Glutamatergic neuron (in vitro differentiated cells): ENCODE results near the gene TMEM185B. TPM values are rescaled to one million over a fixed set of nuclear protein-coding genes. Genes with fewer than 3 reads are reported as not detected.

Experiments
- DNase-seq: peaks from one replicate; pipeline ENCODE4 v3.0.0; 2022
- H3K27ac Mint-ChIP-seq: one replicate; pipeline ENCODE4 v1.8.0; 2020; ENCODE audit warnings: mild to moderate bottlenecking, mixed read lengths, inconsistent platforms; ENCODE audit not compliant: unreplicated experiment
- H3K27me3 Mint-ChIP-seq: one replicate; pipeline ENCODE4 v1.8.0; 2020; ENCODE audit warnings: mild to moderate bottlenecking, moderate library complexity, mixed read lengths, inconsistent platforms; ENCODE audit not compliant: unreplicated experiment
- H3K36me3 Mint-ChIP-seq: one replicate; pipeline ENCODE4 v1.8.0; 2020; ENCODE audit warnings: mild to moderate bottlenecking, mixed read lengths, inconsistent platforms; ENCODE audit not compliant: unreplicated experiment
- H3K4me1 Mint-ChIP-seq: one replicate; pipeline ENCODE4 v1.8.0; 2020; ENCODE audit warnings: mild to moderate bottlenecking, low read depth, mixed read lengths, inconsistent platforms; ENCODE audit not compliant: unreplicated experiment
- H3K4me3 Mint-ChIP-seq: one replicate; pipeline ENCODE4 v1.8.0; 2020; ENCODE audit warnings: mild to moderate bottlenecking, mixed read lengths, inconsistent platforms; ENCODE audit not compliant: unreplicated experiment
- H3K9me3 Mint-ChIP-seq: one replicate; pipeline ENCODE4 v1.8.0; 2020; ENCODE audit warnings: mild to moderate bottlenecking, moderate library complexity, mixed read lengths, inconsistent platforms; ENCODE audit not compliant: unreplicated experiment
- CTCF ChIP-seq: fragments of 200-600 bp; sonication (generic); IDR thresholded peaks from one replicate; pipeline ENCODE4 v1.5.0; 2021; ENCODE audit not compliant: partially characterized antibody, unreplicated experiment
- total RNA-seq: library from RNA; stranded (reverse); fragmentation: NEBNext Ultra II Directional; extraction: Animal tissue kit (Norgen Biotek cat#: 25700); gene quantifications from one replicate; pipeline ENCODE4 v1.2.1, GENCODE V29; 2021; ENCODE audit not compliant: unreplicated experiment

Gene TMEM185B
- total RNA-seq, 1 donor from 2014 or later, result 12.3 TPM

GRCh38 chr2:120267348-120267747 lies 44.1 kb upstream of the TMEM185B start:
- Mint-ChIP-seq H3K9me3 (peaks cover 2% of the 10 kb centered on the region), H3K4me3 (no peak overlapping the region), H3K27ac (no peak overlapping the region), H3K4me1 (no peaks in the 10 kb centered on the region), H3K36me3 (no peaks in the 10 kb centered on the region), H3K27me3 (no peaks in the 10 kb centered on the region)
- no peak for DNase-seq
- no peak for TF ChIP-seq CTCF

DNA sequence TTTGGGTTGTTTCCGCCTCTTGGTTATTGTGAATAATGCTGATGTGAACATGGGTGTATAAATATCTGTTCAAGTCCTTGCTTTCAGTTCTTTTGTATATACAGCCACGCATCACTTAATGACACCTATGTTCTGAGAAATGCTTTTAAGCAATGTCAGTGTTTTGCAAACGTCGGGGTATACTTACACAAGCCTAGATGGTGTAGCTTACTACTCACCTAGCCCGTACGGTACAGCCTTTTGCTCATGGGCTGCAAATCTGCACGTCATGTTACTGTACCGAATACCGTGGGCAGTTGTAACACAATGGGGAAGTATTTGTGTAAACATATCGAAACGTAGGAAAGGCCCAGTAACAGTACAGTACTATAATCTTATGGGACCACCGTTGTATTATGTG lies 41.8 kb upstream of the TMEM185B start:
- Mint-ChIP-seq H3K27me3 (no peaks in the 10 kb centered on the region), H3K4me1 (no peaks in the 10 kb centered on the region), H3K36me3 (no peaks in the 10 kb centered on the region), H3K9me3 (peaks cover 2% of the 10 kb centered on the region), H3K4me3 (no peak overlapping the region), H3K27ac (no peak overlapping the region)
- TF ChIP-seq CTCF, result no peak
- DNase-seq, result no peak

- peaks cover 5% of the 10 kb centered on the region for H3K36me3 Mint-ChIP-seq
- H3K4me1 Mint-ChIP-seq, result no peaks in the 10 kb centered on the region
- no peak overlapping the region for H3K4me3 Mint-ChIP-seq
- H3K9me3 Mint-ChIP-seq, result peaks cover 8% of the 10 kb centered on the region
- no peak for TF ChIP-seq CTCF
- no peak overlapping the region for H3K27ac Mint-ChIP-seq
- DNase-seq, result no peak
- peaks cover under 1% of the 10 kb centered on the region for H3K27me3 Mint-ChIP-seq
Measured at GRCh38 chr2:120262761-120263428, 39.7 kb upstream of the TMEM185B start.

- no peaks in the 10 kb centered on the region for H3K4me1 Mint-ChIP-seq
- no peak for DNase-seq
- peaks cover 2% of the 10 kb centered on the region for H3K27me3 Mint-ChIP-seq
- H3K4me3 Mint-ChIP-seq, result no peak overlapping the region
- peaks cover 8% of the 10 kb centered on the region for H3K9me3 Mint-ChIP-seq
- no peak for TF ChIP-seq CTCF
- peaks cover 5% of the 10 kb centered on the region for H3K36me3 Mint-ChIP-seq
- H3K27ac Mint-ChIP-seq, result no peak overlapping the region
Measured at GRCh38 chr2:120262150-120262549, 39.0 kb upstream of the TMEM185B start.

- Mint-ChIP-seq H3K4me3 (no peak overlapping the region), H3K27me3 (peaks cover 2% of the 10 kb centered on the region), H3K27ac (no peak overlapping the region), H3K36me3 (peaks cover 5% of the 10 kb centered on the region), H3K4me1 (no peaks in the 10 kb centered on the region), H3K9me3 (peaks cover 8% of the 10 kb centered on the region)
- TF ChIP-seq CTCF, result no peak
- no peak for DNase-seq
Measured at GRCh38 chr2:120261387-120262006, 38.3 kb upstream of the TMEM185B start.
